ENCODE results near the gene NAALADL1.

The NAALADL1 gene

GRCh38 chr11:65058419-65059054 lies at the start of gene NAALADL1:
TSS of gene NAALADL1 (minus strand) at chr11:65058553. CDS start at chr11:65058521, 32 bp downstream.
- no peak for DNase-seq (ENCODE audit: extremely low spot score)
- TF ChIP-seq, protein P1, sequence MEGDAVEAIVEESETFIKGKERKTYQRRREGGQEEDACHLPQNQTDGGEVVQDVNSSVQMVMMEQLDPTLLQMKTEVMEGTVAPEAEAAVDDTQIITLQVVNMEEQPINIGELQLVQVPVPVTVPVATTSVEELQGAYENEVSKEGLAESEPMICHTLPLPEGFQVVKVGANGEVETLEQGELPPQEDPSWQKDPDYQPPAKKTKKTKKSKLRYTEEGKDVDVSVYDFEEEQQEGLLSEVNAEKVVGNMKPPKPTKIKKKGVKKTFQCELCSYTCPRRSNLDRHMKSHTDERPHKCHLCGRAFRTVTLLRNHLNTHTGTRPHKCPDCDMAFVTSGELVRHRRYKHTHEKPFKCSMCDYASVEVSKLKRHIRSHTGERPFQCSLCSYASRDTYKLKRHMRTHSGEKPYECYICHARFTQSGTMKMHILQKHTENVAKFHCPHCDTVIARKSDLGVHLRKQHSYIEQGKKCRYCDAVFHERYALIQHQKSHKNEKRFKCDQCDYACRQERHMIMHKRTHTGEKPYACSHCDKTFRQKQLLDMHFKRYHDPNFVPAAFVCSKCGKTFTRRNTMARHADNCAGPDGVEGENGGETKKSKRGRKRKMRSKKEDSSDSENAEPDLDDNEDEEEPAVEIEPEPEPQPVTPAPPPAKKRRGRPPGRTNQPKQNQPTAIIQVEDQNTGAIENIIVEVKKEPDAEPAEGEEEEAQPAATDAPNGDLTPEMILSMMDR (IDR thresholded peaks at IDR 0.05; ENCODE audit: control extremely low read depth, extremely low read depth, low read depth, missing control alignments): no peak
- ChIA-PET POLR2A (no interaction called here), CTCF (interaction anchor here (1.1 to 3.2 kb wide), 6 partner anchors 9 to 44 kb away, joined by 4 to 11 read pairs (median 4); partner anchors contain the start of gene ARL2)

- DNase-seq (ENCODE audit: extremely low spot score): no peak
- ChIA-PET POLR2A (interaction anchor here (0.6 kb wide), 2 partner anchors 288 to 417 kb away, joined by 5 to 7 read pairs; partner anchors contain the start of gene SCYL1), CTCF (interaction anchor here (0.7 to 7.5 kb wide), 6 partner anchors 9 to 257 kb away, joined by 3 to 165 read pairs (median 14); partner anchors contain the start of genes CAPN1 and VPS51)
- TF ChIP-seq, protein P1 (IDR thresholded peaks at IDR 0.05; ENCODE audit: control extremely low read depth, extremely low read depth, low read depth, missing control alignments): no peak
Observed at GRCh38 chr11:65107751-65108468, 49.6 kb upstream of the NAALADL1 start.

- ChIA-PET CTCF (interaction anchor here (1.3 to 7.5 kb wide), 2 partner anchors 8 to 257 kb away, joined by 3 to 165 read pairs; partner anchors contain the start of gene VPS51), POLR2A (no interaction called here)
- no peak for DNase-seq (ENCODE audit: extremely low spot score)
- TF ChIP-seq, protein P1 (IDR thresholded peaks at IDR 0.05; ENCODE audit: control extremely low read depth, extremely low read depth, low read depth, missing control alignments): no peak
Observed at GRCh38 chr11:65107078-65107477, 48.7 kb upstream of the NAALADL1 start.

DNA sequence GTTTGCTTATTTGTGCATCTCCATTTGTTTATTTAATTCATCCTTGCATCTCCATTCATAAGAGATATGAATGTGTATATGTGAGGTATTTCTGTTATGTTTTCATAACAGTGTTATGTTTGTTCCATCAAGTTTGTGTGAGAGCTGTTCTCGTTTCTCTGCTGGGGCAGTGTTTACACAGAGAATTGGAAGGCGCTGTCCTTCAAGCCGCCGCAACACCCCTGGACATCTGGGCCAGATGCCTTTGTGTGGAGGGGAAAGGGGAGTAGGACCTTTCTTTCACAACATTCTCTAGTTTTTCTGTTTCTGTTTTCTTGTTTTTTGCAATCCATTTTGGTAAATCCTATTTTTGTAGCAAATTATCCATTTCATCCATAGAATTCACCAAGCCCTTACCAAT lies 46.3 kb upstream of the NAALADL1 start:
- POLR2A ChIA-PET: no interaction called here
- TF ChIP-seq, protein P1 (IDR thresholded peaks at IDR 0.05; ENCODE audit: control extremely low read depth, extremely low read depth, low read depth, missing control alignments): no peak
- CTCF ChIA-PET: interaction anchor here (1.6 kb wide), 1 partner anchor 13 kb away, joined by 3 read pairs; no protein-coding TSS in a partner anchor

GRCh38 chr11:65103476-65103875 lies 45.1 kb upstream of the NAALADL1 start:
- POLR2A ChIA-PET: interaction anchor here (0.6 kb wide), 1 partner anchor 39 kb away, joined by 3 read pairs; no protein-coding TSS in a partner anchor
- CTCF ChIA-PET: interaction anchor here (1.6 to 10.5 kb wide), 3 partner anchors 7 to 91 kb away, joined by 3 to 165 read pairs (median 5); partner anchors contain the start of gene TM7SF2

More for the DNA sequence above, 46.3 kb upstream of the NAALADL1 start:
- DNase-seq (ENCODE audit: extremely low spot score): no peak

More at GRCh38 chr11:65103476-65103875, 45.1 kb upstream of the NAALADL1 start:
- TF ChIP-seq, protein P1 (IDR thresholded peaks at IDR 0.05; ENCODE audit: control extremely low read depth, extremely low read depth, low read depth, missing control alignments): no peak
- no peak for DNase-seq (ENCODE audit: extremely low spot score)
